SK-N-MC (cell line): ENCODE measurements around the gene IQCE.

Experiments
- DNase-seq: peaks from one replicate; pipeline ENCODE4 v3.0.0-alpha.2; 2011; ENCODE audit warnings: low read depth, low spot score
- H3K27ac ChIP-seq: fragments of 200-600 bp; sonication (generic); 2 replicates; pipeline ENCODE4 v1.5.1; 2016; ENCODE audit warnings: mixed run types
- H3K36me3 ChIP-seq: fragments of 200-600 bp; sonication (generic); 2 replicates; pipeline ENCODE4 v1.6.1; 2017; ENCODE audit warnings: antibody characterized with exemption, low read length, mixed read lengths; ENCODE audit not compliant: insufficient read depth
- H3K4me3 ChIP-seq: fragments of 200-600 bp; sonication (generic); 2 replicates; pipeline ENCODE4 v1.5.1; 2016
- H3K9ac ChIP-seq: fragments of 200-600 bp; sonication (generic); 2 replicates; pipeline ENCODE4 v1.8.0; 2017; ENCODE audit warnings: mixed run types, mixed read lengths; ENCODE audit not compliant: insufficient read length
- H3K9me3 ChIP-seq: fragments of 200-600 bp; sonication (generic); 2 replicates; pipeline ENCODE4 v1.6.1; 2017; ENCODE audit warnings: low read depth, mild to moderate bottlenecking, antibody characterized with exemption, low read length, moderate library complexity, mixed read lengths
- EZH2 ChIP-seq: fragments of 200-600 bp; sonication (generic); IDR thresholded peaks from one replicate; pipeline ENCODE4 v1.6.1; 2017; ENCODE audit warnings: antibody characterized with exemption
- FOXP2 ChIP-seq: optimal IDR thresholded peaks from 2 replicates; pipeline ENCODE3; 2011; ENCODE audit warnings: mild to moderate bottlenecking, moderate library complexity; ENCODE audit not compliant: insufficient read depth; ENCODE audit errors: extremely low read length, control extremely low read depth
- POLR2AphosphoS5 ChIP-seq: IDR thresholded peaks from 2 replicates; pipeline ENCODE4 v1.6.1; 2012; ENCODE audit warnings: mild to moderate bottlenecking, low read depth, low read length, borderline replicate concordance

The IQCE gene

DNA sequence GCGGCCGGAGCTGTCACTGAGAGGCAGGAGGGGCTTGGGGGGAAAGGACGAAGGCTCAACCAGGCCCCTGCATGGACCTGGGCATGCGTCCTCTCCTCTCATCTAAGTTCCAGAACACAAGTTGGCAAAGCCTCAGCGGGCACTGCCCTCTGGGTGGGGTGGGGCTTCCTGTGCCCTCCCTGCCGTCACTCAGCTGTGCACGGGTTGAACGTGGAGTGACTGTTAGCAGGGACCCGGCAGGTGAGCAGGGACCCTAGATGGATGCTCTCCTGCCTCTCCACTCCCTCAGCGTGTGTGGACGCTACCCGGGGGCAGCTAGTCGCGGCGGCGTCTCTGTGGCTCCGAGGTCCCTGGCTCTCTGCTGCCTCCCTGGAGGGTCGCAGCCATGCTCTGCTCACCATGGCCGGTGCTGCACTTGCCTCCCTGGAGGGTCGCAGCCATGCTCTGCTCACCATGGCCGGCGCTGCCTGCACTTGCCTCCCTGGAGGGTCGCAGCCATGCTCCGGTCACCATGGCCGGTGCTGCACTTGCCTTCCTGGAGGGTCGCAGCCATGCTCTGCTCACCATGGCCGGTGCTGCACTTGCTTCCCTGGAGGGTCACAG is 36.6 kb downstream of the IQCE start:
- Histone ChIP-seq H3K9me3 (no peaks in the 10 kb centered on the region), H3K9ac (no peak overlapping the region), H3K27ac (no peak overlapping the region), H3K36me3 (peaks cover 33% of the 10 kb centered on the region; the same call in 1 of the 2 replicates), H3K4me3 (no peak overlapping the region)
- DNase-seq = no peak
- TF ChIP-seq POLR2AphosphoS5 (no peak), FOXP2 (no peak), EZH2 (no peak)

DNA sequence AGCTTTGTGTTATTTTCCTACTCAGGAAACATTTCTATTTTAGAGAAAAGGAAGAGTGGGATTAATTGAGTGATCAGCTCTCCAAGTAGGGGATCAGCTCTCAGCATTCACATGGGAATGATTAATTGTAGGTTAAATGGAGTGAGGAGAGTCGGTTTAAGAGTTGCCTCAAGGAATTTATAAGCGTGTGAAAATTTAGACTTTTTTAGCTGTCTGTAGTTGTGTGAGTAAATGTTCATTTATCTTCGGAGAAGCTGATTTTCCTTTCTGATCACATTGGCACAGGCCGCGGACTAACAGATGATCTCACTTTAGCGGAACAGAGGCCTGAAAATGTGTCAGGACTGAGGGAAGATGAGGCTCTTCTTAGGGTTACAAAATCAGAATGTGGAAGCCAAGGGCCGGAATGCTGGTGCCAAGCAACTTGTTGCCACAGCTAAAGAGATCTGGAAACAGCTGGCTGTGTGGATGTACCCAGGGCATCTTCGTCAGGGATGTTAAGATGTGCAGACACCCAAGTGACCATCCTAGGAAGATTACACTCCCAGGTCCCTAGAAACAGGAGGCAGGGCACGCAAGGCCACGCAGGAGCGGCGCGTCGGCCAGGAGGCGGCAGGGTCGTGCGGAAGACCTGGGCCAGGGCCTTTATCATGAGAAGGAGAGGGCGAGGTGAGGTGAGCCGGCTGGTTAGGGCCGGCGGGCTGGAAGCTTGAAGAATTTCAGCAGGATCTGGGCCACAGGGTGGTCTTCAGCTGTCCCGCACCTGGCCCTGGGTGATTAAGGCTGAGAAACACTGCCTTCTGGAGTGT is 37.9 kb downstream of the IQCE start:
- no peak for TF ChIP-seq POLR2AphosphoS5
- TF ChIP-seq FOXP2 = no peak
- no peak for TF ChIP-seq EZH2
- H3K9ac ChIP-seq = no peak overlapping the region
- no peak for DNase-seq
- no peak overlapping the region for H3K4me3 ChIP-seq
- H3K27ac ChIP-seq = peak overlapping the region; percentile 5; the same call in 1 of the 2 replicates
- H3K9me3 ChIP-seq = no peaks in the 10 kb centered on the region
- H3K36me3 ChIP-seq = peaks cover 38% of the 10 kb centered on the region; the same call in 1 of the 2 replicates

DNA sequence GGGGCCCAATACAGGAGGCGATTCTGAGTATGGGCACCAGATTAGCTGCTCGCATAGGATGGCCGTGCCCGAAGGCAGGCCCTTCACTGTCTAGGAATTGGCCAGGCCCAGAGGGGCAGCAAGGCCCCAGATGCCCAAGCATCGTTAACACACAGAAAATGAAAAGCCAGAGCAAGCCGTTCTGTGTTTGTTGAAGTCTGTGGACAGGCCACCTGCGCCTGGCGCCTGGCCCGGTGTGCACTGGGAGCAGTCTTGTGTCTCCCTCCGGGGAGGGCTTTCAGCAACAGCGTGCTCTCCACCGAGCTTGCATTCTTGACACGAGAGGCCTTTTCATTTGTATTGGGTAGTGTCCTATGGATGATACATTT is 38.5 kb downstream of the IQCE start:
- DNase-seq = no peak
- Histone ChIP-seq H3K36me3 (peaks cover 38% of the 10 kb centered on the region; the same call in 1 of the 2 replicates), H3K9ac (no peak overlapping the region), H3K9me3 (no peaks in the 10 kb centered on the region), H3K27ac (no peak overlapping the region), H3K4me3 (no peak overlapping the region)
- TF ChIP-seq FOXP2 (no peak), POLR2AphosphoS5 (no peak), EZH2 (no peak)

DNA sequence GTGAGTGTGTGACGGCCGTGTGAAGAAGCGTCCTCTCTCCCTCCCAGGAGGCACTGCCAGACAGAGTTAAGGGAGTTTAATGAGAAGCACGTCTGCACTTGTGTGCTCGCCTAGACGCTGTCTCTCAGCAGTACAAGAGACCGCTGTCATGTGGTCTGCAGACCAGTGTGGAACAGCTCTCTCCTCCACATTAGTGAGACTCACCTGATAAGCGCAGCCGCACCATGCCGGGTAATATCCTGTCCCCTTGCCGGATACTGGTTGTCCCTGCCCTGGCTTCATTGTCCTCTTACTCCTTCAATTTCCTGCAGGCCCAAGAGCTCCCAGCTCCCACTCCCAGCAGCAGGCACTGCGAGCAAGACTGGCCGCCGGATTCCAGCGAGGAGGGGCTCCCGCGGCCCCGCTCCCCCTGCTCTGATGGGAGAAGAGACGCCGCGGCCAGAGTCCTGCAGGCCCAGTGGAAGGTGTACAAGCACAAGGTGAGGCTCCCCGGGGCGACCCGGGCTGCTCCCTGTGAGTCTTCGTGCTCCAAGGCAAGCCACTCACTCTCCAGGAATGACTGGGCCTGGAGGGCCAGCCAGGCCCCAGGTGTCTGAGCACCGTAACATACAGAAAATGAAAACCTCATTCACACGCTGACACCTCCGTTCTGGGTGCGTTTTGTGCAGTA is 39.5 kb downstream of the IQCE start:
- no peak overlapping the region for H3K27ac ChIP-seq
- no peak for DNase-seq
- no peak overlapping the region for H3K4me3 ChIP-seq
- peaks cover 32% of the 10 kb centered on the region; the same call in 1 of the 2 replicates for H3K36me3 ChIP-seq
- no peak for TF ChIP-seq POLR2AphosphoS5
- TF ChIP-seq FOXP2 = no peak
- TF ChIP-seq EZH2 = no peak
- H3K9ac ChIP-seq = no peak overlapping the region
- no peaks in the 10 kb centered on the region for H3K9me3 ChIP-seq

DNA sequence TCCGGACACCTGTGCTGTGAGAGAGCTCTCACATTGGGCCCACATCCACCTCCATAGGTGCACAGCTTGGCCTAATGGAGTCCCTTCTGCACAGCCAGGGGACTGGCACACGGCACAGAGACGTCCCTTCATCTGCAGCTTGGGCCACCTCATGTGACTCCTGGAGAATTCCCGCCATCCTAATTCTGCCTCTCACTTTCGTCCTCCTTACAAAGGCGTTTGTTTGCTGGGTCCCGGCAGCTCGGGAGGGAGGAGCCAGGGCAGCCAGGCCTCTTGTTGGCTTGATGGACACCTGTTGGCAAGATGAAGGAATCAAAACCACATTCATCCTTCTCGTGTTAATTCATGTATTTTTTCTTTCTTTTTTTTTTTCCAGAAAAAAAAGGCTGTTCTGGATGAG is 42.3 kb downstream of the IQCE start:
- no peak for DNase-seq
- Histone ChIP-seq H3K9me3 (no peaks in the 10 kb centered on the region), H3K36me3 (peaks cover 18% of the 10 kb centered on the region; the same call in 1 of the 2 replicates), H3K9ac (no peak overlapping the region), H3K27ac (no peak overlapping the region), H3K4me3 (no peak overlapping the region)
- TF ChIP-seq FOXP2 (no peak), EZH2 (no peak), POLR2AphosphoS5 (no peak)

DNA sequence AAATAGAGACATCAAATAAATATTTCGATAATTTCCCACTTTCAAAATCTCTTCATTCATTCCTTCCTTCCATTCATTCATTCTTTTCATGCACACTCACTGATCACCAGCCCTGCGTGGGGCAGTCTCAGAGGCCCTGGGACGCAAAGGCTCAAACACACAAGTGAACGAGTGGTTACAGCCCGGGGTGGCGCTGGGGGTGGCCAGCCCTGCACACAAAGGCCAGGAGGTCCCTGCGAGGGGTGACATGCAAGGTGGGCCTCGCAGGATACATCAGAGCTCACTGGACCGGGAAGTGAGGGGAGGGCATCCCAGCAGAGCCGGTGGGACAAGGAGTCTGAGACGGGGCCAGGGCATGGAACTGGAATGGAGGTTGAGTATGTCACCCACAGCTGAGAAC is 43.1 kb downstream of the IQCE start:
- H3K36me3 ChIP-seq = peaks cover 18% of the 10 kb centered on the region; the same call in 1 of the 2 replicates
- DNase-seq = no peak
- H3K9me3 ChIP-seq = no peaks in the 10 kb centered on the region
- TF ChIP-seq EZH2 (no peak), FOXP2 (no peak), POLR2AphosphoS5 (no peak)
- no peak overlapping the region for H3K27ac ChIP-seq
- H3K4me3 ChIP-seq = no peak overlapping the region
- no peak overlapping the region for H3K9ac ChIP-seq

DNA sequence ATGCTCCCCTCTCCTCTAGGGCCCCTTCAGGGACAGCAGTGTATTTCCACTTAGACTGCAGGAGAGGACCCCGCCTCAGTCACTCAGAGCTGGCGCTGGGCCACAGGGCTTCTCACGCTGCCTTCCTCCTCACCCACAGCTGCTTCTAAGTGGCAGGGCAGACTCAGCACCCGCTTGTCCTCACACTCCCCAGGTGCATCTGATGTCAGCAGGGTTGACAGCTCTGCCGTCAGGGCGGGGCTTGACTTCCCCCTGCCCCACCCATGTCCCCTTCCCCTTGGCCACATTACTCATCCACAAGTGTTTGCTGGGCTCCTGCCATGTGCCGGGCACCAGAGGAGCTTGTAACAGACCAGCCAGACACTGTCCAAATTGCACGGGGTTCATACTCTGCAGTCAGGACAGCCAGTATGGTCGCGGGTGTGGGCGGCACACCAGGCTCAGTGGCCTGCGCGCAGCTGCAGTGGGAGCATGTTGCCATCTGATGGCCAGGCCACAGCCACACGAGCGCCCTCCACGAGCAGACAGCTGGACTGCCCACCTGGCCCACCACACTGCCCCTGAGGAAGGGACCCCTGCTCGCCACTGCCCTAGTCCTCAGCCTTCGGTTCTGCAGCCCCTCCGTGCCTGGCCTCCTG is 43.7 kb downstream of the IQCE start:
- peaks cover 18% of the 10 kb centered on the region; the same call in 1 of the 2 replicates for H3K36me3 ChIP-seq
- H3K9me3 ChIP-seq = no peaks in the 10 kb centered on the region
- TF ChIP-seq POLR2AphosphoS5 (no peak), FOXP2 (no peak), EZH2 (no peak)
- no peak for DNase-seq
- H3K27ac ChIP-seq = no peak overlapping the region
- no peak overlapping the region for H3K9ac ChIP-seq
- no peak overlapping the region for H3K4me3 ChIP-seq

DNA sequence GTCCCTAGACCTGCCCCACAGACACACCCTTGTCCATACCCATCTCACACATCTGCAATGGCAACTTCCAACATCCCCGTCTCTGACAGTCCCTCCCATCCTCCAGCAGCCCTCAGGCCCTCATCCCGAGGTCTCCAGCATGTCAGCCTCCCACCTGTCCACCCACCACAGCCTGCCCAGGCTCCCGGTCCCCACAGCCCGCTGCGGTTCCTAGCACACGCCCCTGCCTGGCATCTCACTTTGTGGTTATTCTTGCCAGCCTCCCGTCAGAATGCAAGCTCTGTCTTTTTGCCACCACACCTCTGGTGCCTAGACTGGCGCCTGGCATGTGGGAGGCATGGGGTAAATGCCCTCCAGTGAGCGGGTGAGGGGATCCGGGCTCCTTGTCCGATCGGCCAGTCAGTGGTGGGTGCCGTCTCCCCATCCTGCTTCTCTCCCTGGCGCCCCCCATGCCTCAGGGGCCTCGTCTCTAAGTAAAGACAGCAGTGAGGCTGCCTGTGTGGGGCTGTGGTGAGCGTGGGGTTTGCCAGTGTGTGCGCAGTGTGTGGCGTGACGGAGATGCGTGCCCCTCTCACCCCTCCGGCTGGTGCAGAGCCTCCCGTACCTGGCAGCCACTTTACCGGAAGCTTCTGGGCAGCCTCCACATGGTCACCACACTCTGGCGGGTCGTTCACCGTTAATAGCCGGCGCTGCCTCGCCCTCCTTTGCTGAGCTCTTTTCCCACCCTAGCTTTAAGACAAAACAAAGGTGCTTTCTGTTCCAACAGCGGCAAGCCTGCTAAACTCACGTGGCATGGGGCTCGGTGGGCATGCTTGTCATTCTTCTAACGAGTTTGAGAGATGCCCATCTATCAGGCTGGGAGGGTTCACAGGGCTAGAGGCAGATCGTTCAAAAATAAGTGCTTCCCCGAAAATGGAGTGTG is 44.5 kb downstream of the IQCE start:
- H3K27ac ChIP-seq = no peak overlapping the region
- H3K36me3 ChIP-seq = peaks cover 14% of the 10 kb centered on the region; the same call in 1 of the 2 replicates
- no peak overlapping the region for H3K4me3 ChIP-seq
- TF ChIP-seq EZH2 (no peak), POLR2AphosphoS5 (no peak), FOXP2 (no peak)
- DNase-seq = no peak
- H3K9me3 ChIP-seq = no peaks in the 10 kb centered on the region
- H3K9ac ChIP-seq = no peak overlapping the region
